ENCODE measurements around the gene TOX2. TPM values are rescaled to one million over a fixed set of nuclear protein-coding genes. Genes with fewer than 3 reads are reported as not detected.

The TOX2 gene
- total RNA-seq, 4 donors from 2014 or later, result 0.20 to 0.42 TPM; not detected in 2

DNA sequence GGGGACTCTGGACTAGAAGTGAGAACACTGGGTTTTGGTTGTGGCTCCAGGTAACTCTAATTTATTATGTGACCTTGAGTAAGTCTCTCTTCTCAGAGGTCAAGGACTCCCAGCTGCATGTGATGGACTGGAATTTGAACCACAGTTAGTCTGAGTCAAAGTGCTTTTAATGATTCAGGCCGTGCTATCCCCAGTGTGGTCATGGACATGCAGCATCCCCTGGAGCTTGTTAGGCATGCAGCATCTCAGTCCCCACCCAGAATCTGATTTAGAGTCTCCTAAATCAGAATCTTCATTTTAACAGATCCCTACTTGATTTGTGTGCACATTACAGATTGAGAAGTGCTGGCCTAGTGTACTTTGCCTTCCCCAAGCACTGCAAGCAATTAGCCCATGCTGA, 74.2 kb downstream of the TOX2 start:
- in situ Hi-C loops (cut with MboI; ENCODE audit: low sequenced_read_pairs in 4 of 4) (no loop called here), intact Hi-C loops (cut with DNase I; ENCODE audit: low total_unique reads) (no loop called here)
- ATAC-seq, result no peak

DNA sequence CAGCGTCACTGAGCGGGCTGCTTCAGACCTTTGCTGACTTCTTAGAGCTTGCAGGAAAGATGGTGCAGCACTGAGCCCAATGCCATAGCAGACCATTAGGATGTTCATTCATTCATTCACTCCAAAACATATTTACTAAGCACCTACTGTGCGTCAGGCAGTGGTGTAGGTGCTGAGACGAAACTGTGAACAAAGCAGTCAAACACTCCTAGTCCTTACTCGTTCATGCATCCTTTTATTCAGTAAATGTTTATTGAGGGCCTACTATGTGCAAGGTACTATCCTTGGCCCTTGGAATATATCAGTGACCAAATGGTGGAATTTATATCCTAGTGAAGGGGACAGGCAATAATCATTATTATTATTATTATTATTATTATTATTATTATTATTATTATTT, 76.6 kb downstream of the TOX2 start:
- H3K27ac ChIP-seq, result no peak overlapping the region
- no peak for ATAC-seq
- intact Hi-C loops (cut with DNase I; ENCODE audit: low total_unique reads) (no loop called here), in situ Hi-C loops (cut with MboI; ENCODE audit: low sequenced_read_pairs in 4 of 4) (no loop called here)
- no peak for DNase-seq
- no peak overlapping the region for H3K4me3 ChIP-seq
- H3K36me3 ChIP-seq, result no peaks in the 10 kb centered on the region
- H3K27me3 ChIP-seq, result no peaks in the 10 kb centered on the region
- no peaks in the 10 kb centered on the region for H3K9me3 ChIP-seq
- H3K4me1 ChIP-seq, result no peaks in the 10 kb centered on the region
- no peak for TF ChIP-seq POLR2A (IDR thresholded peaks at IDR 0.05)
- TF ChIP-seq, protein P1, sequence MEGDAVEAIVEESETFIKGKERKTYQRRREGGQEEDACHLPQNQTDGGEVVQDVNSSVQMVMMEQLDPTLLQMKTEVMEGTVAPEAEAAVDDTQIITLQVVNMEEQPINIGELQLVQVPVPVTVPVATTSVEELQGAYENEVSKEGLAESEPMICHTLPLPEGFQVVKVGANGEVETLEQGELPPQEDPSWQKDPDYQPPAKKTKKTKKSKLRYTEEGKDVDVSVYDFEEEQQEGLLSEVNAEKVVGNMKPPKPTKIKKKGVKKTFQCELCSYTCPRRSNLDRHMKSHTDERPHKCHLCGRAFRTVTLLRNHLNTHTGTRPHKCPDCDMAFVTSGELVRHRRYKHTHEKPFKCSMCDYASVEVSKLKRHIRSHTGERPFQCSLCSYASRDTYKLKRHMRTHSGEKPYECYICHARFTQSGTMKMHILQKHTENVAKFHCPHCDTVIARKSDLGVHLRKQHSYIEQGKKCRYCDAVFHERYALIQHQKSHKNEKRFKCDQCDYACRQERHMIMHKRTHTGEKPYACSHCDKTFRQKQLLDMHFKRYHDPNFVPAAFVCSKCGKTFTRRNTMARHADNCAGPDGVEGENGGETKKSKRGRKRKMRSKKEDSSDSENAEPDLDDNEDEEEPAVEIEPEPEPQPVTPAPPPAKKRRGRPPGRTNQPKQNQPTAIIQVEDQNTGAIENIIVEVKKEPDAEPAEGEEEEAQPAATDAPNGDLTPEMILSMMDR (IDR thresholded peaks at IDR 0.05 in 4 of 5, conservative IDR thresholded peaks at IDR 0.05 in 1 of 5), result no peak

More for the DNA sequence above, 74.2 kb downstream of the TOX2 start:
- H3K27me3 ChIP-seq, result no peaks in the 10 kb centered on the region
- no peaks in the 10 kb centered on the region for H3K9me3 ChIP-seq
- no peaks in the 10 kb centered on the region for H3K36me3 ChIP-seq
- no peak overlapping the region for H3K4me3 ChIP-seq
- H3K4me1 ChIP-seq, result no peaks in the 10 kb centered on the region
- H3K27ac ChIP-seq, result no peak overlapping the region
- no peak for TF ChIP-seq POLR2A (IDR thresholded peaks at IDR 0.05)
- TF ChIP-seq, protein P1 (IDR thresholded peaks at IDR 0.05 in 4 of 5, conservative IDR thresholded peaks at IDR 0.05 in 1 of 5), result no peak
- DNase-seq, result no peak

DNA sequence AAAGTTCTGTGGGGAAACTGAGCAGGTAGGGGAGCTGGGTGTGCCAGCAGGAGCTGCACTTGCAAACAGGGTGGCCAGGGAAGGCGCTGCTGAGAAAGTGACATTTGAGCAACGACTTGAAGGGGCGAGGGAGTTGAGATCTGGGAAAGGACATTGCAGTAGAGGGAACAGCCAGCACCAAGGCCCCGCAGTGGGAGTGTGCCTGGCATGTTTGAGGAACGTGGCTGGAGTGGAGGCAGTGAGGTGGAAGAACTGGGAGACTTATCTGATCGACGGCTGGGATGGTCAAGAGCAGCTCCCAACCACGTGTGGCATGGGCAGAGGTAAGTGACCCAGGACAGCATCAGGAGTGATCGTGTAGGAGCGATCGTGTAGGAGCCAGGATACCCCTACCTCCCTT, 77.3 kb downstream of the TOX2 start:
- no peak for TF ChIP-seq POLR2A (IDR thresholded peaks at IDR 0.05)
- TF ChIP-seq, protein P1 (IDR thresholded peaks at IDR 0.05 in 4 of 5, conservative IDR thresholded peaks at IDR 0.05 in 1 of 5), result no peak
- Histone ChIP-seq H3K36me3 (no peaks in the 10 kb centered on the region), H3K4me3 (no peak overlapping the region), H3K4me1 (no peaks in the 10 kb centered on the region), H3K9me3 (no peaks in the 10 kb centered on the region), H3K27me3 (no peaks in the 10 kb centered on the region), H3K27ac (no peak overlapping the region)
- no peak for ATAC-seq
- no peak for DNase-seq
- in situ Hi-C loops (cut with MboI; ENCODE audit: low sequenced_read_pairs in 4 of 4), result no loop called here
- intact Hi-C loops (cut with DNase I; ENCODE audit: low total_unique reads), result no loop called here

DNA sequence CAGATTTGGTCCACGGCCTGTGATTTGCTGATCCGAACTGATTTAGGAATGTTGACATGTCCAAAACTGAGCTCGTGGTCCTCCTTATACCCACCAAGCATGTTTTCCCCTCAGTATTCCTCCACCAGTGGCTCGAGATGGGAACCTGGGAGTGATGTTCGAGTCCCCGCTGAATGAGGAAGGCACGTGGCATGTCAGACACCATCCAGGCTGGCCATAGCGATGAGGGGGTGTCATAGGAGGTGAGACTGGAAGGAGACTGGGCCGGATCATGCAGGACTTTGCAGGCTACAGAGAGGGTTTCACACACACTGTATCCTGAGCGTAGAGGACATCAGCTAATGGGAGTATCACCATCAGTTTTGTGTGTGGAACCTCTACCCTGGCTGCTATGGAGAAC, 78.2 kb downstream of the TOX2 start:
- no peak overlapping the region for H3K27ac ChIP-seq
- no peaks in the 10 kb centered on the region for H3K36me3 ChIP-seq
- no peaks in the 10 kb centered on the region for H3K27me3 ChIP-seq
- no peaks in the 10 kb centered on the region for H3K9me3 ChIP-seq
- in situ Hi-C loops (cut with MboI; ENCODE audit: low sequenced_read_pairs in 4 of 4), result no loop called here
- intact Hi-C loops (cut with DNase I; ENCODE audit: low total_unique reads), result no loop called here
- H3K4me3 ChIP-seq, result no peak overlapping the region
- ATAC-seq, result no peak
- H3K4me1 ChIP-seq, result no peaks in the 10 kb centered on the region
- TF ChIP-seq, protein P1 (IDR thresholded peaks at IDR 0.05 in 4 of 5, conservative IDR thresholded peaks at IDR 0.05 in 1 of 5), result no peak
- no peak for TF ChIP-seq POLR2A (IDR thresholded peaks at IDR 0.05)
- no peak for DNase-seq

DNA sequence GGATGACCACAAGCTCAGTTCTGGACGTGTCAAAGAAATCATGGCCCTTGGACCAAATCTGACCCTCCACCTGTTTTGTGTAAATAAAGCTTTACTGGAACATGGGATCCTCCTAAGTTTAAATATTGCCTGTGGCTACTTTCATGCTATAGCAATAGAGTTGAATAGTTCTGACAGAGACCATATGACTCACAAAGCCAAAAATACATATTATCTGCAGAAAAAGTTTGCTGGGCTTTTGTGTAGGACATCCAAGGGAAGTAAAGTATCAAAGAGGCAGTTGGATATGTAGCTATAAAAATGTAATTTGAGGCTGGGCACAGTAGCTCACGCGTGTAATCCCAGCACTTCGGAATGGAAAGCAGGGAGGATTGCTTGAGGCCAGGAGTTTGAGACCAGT, 78.9 kb downstream of the TOX2 start:
- TF ChIP-seq POLR2A (IDR thresholded peaks at IDR 0.05), result no peak
- TF ChIP-seq, protein P1 (IDR thresholded peaks at IDR 0.05 in 4 of 5, conservative IDR thresholded peaks at IDR 0.05 in 1 of 5), result no peak
- Histone ChIP-seq H3K4me1 (no peaks in the 10 kb centered on the region), H3K4me3 (no peak overlapping the region), H3K9me3 (no peaks in the 10 kb centered on the region), H3K27me3 (no peaks in the 10 kb centered on the region), H3K36me3 (no peaks in the 10 kb centered on the region), H3K27ac (no peak overlapping the region)
- DNase-seq, result no peak
- intact Hi-C loops (cut with DNase I; ENCODE audit: low total_unique reads), result no loop called here
- in situ Hi-C loops (cut with MboI; ENCODE audit: low sequenced_read_pairs in 4 of 4), result no loop called here
- ATAC-seq, result no peak

All from gastrocnemius medialis (tissue), 4 donors.